LNCaP clone FGC (cell line): ENCODE data around the gene CDS1.

Experiments used
- DNase-seq: peaks from one replicate; pipeline ENCODE4 v3.0.0-alpha.2; 2011; ENCODE audit warnings: low read depth
- H3K4me3 ChIP-seq: 2 replicates; pipeline ENCODE4 v1.5.1; 2011; ENCODE audit warnings: mild to moderate bottlenecking, low read depth, low read length, control low read depth
- TF ChIP-seq, protein P1 (sequence below): IDR thresholded peaks from 2 replicates; pipeline ENCODE4 v1.5.1; 2012; ENCODE audit warnings: mild to moderate bottlenecking; ENCODE audit not compliant: control insufficient read depth, insufficient read depth; ENCODE audit errors: extremely low read depth

CDS1 gene

DNA sequence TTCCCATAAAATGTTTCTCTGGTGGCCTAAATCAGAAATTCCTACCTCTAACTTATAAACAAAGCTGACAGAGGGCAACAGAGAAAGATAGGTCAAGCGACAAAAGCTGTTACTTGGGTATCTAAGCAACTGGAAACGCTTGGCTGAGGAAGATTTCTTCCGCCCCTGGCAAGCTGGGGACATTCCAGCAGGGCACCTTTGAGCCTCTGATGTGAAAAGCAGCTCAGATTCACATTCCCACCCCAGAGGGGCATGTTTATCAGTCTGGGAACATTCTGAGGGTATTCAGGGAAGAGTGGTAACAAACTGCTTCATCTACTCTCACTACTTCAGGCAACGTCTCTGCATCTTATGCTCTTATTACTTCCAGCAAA, 3.5 kb upstream of the CDS1 start:
- TF ChIP-seq, protein P1, sequence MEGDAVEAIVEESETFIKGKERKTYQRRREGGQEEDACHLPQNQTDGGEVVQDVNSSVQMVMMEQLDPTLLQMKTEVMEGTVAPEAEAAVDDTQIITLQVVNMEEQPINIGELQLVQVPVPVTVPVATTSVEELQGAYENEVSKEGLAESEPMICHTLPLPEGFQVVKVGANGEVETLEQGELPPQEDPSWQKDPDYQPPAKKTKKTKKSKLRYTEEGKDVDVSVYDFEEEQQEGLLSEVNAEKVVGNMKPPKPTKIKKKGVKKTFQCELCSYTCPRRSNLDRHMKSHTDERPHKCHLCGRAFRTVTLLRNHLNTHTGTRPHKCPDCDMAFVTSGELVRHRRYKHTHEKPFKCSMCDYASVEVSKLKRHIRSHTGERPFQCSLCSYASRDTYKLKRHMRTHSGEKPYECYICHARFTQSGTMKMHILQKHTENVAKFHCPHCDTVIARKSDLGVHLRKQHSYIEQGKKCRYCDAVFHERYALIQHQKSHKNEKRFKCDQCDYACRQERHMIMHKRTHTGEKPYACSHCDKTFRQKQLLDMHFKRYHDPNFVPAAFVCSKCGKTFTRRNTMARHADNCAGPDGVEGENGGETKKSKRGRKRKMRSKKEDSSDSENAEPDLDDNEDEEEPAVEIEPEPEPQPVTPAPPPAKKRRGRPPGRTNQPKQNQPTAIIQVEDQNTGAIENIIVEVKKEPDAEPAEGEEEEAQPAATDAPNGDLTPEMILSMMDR = no peak
- no peak for DNase-seq

DNA sequence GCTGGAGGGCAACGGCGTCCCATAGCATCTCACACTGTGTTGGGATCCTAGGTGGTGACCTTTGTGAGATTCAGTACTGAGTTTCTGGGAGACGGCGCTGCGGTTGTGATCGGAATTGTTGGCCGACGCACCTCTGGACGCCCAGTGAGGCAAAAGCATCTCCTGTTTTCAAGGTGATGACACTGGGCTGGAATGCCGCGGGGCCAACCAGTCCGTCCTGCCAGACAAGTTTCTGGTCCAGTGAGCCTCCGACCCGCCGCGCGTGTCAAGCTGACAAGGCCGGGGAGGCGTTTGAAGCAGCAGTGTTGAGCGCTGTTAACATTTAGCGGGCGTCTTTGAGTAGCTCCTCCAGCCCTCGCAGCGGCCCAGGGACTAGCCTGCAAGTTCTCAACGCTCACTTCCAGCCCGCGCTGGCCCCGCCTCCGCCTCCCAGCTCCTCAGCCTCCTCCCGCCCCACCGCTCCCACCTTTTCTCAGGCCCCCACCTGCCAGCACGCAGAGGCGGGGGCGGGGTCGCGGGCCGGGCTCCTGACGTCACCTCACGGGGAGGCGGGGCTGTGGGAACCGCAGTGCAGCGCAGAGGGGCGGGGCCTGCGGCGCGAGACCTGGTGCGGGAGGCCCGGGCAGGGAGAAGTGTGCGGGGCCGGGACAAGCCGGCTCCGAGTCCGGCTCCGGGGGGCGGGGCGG, 482 bp upstream of the CDS1 start:
- H3K4me3 ChIP-seq = peak overlapping the region; percentile 85
- TF ChIP-seq, protein P1 = no peak
- DNase-seq = peak; percentile 92

More for the DNA sequence above, 3.5 kb upstream of the CDS1 start:
- H3K4me3 ChIP-seq = no peak overlapping the region

DNA sequence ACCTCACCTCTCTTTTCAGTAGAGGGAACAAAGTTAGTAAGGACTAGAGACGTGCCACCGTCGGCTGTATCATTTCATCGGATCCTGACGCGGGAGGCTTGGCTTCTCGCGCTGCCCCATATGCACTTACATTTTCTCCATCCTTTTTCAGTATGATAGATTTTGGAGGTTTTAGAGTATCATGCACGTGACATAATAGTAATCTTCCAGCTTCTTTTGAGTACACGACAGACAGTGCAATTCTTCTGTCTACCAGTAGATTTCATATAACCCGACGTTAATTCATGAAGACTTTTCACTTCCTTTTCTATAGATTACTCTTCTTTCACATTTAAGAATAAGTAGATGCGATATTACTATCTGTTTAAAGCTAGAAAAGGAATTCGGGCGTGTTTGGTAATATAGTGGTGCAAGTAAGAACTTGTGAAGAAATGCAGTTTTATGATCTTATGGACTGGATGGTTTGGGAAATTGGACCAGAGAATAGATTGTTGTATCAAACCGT, 1.0 kb downstream of the CDS1 start:
- TF ChIP-seq, protein P1 = no peak
- no peak for DNase-seq
- H3K4me3 ChIP-seq = peak overlapping the region; percentile 85

DNA sequence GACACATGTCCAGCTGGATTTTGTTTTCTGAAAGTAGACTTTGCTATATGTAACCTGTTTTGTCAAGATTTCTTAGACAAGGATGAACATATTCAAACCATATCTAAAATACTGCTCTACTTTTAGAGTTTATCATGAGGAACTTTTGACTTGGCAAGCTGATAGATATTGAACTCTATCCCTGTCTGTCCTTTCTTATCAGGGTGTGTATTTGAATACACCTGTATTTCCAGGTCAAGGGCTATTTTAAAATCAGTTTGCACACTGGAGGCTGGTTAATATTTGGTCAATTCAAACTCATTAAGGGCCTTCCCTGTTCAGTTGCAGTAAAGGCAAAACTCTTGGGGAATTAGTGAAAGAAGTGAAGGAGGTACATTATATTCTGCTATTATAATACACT, 2.3 kb downstream of the CDS1 start:
- no peak for DNase-seq
- TF ChIP-seq, protein P1 = no peak
- no peak overlapping the region for H3K4me3 ChIP-seq

DNA sequence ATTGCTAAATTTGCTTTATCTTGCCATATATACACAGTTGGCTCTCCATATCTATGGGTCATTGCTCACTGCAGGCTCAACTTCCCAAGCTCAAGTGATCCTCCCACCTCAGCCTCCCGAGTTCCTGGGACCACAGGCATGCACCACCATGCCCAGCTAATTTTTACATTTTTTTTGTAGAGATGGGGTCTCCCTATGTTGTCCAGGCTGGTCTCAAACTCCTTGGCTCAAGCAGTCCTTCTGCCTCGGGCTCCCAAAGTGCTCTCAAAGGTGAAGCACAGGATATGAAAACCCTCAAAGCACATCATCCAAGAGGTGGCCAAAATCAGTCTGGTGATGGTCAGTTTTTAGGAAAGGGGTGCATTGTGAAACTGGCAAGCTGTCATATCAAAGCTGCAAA, 11.8 kb downstream of the CDS1 start:
- H3K4me3 ChIP-seq = no peak overlapping the region
- TF ChIP-seq, protein P1 = no peak
- DNase-seq = no peak

DNA sequence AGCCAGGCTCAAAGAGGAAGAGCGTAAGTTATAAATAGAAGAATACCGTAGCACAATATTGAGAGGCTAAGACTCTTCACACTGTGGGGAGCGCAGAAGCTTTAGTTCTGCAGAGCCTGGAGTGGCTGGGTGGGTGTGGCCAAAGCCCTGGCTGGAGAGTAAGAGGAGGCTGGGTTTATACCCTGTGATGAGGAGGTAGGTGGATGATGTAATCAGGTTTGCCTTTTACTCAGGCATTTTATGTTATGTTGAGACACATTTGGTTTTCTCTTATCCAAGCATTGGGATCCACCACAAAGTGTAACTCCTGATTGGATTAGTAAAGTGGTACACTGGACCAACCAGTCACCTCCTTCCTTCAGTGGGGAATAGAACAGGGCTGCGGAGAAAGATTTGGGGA, 13.9 kb downstream of the CDS1 start:
- TF ChIP-seq, protein P1 = no peak
- no peak for DNase-seq
- no peak overlapping the region for H3K4me3 ChIP-seq

DNA sequence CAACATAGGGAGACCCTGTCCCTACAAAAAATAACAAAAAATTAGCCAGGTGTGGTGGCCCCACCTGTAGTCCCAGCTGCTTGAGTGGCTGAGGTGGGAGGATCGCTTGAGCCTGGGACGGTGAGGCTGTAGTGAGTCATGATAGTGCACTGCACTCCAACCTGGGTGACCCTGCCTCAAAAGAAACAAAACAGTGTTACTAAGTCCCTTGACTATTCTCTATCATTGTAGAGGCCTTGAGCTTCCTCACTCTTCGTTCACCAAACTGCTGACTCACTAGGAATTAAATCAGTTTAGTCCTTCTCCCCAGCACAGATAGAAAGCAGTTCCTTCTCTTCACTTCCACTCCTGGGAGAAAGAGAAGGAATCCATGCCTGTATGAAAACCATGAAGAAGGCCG, 14.5 kb downstream of the CDS1 start:
- TF ChIP-seq, protein P1 = no peak
- no peak for DNase-seq
- H3K4me3 ChIP-seq = no peak overlapping the region
